ENCODE measurements around the gene ZNF613. TPM values are rescaled to one million over a fixed set of nuclear protein-coding genes. Genes with fewer than 3 reads are reported as not detected.

The ZNF613 gene
- total and polyA plus RNA-seq, 2 donors (not counting 3 experiments of a cell fraction or from before 2014, with no cell fraction given) = 1.7 to 6.5 TPM

DNA sequence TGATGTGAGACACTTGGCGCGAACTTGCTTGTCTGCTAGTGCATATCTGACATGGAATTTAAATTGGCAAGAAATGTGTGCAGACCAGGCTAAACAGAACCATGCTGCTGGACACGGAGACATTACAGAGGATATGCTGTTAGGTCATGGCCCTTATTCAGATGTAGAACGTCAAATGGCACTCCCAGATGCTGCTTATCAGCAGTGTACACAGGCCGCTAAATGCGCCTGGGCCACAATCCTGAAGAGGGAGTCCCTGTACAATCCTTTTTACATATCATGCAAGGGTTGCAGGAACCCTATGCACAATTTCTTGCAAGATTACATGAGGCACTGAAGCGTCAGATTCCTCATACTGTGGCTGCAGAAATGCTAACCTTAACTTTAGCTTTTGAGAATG lies 50.1 kb downstream of the ZNF613 start:
- BruUV-seq (replicated peaks) = no TSS peak
- Histone ChIP-seq H4K20me1 (replicated peaks; ENCODE audit: control insufficient read depth, extremely low read depth, insufficient read depth, low read length) (no peaks in the 10 kb centered on the region), H3K9ac (replicated peaks; ENCODE audit: extremely low read depth, insufficient read depth, low read length) (no peak overlapping the region), H3K36me3 (ENCODE audit: control insufficient read depth in 2 of 2, extremely low read depth in 1 of 2, insufficient read depth in 2 of 2, low read length in 2 of 2) (peaks cover 1 to 5% of the 10 kb centered on the region in 2 experiments), H3K9me1 (replicated peaks; ENCODE audit: control insufficient read depth, extremely low read depth, insufficient read depth, low read length) (no peaks in the 10 kb centered on the region), H3K4me2 (ENCODE audit: insufficient read depth, low read length) (no peak overlapping the region), H2AFZ (ENCODE audit: low read depth, low read length) (no peak overlapping the region), H3K79me2 (ENCODE audit: control insufficient read depth, insufficient read depth, low read length) (no peaks in the 10 kb centered on the region), H3K27me3 (ENCODE audit: control insufficient read depth in 2 of 2, insufficient read depth in 2 of 2, low read length in 2 of 2) (no peaks in the 10 kb centered on the region), H3K4me1 (ENCODE audit: control insufficient read depth, extremely low read depth, insufficient read depth, low read length) (no peaks in the 10 kb centered on the region), H3K27ac (ENCODE audit: insufficient read depth, low read depth, low read length) (no peak overlapping the region), H3K9me3 (replicated peaks; ENCODE audit: control insufficient read depth, insufficient read depth, low read length) (peaks cover 3% of the 10 kb centered on the region), H3K4me3 (replicated peaks in 1 of 3; ENCODE audit: insufficient read depth in 1 of 3, low read depth in 1 of 3, low read length in 3 of 3) (no peak overlapping the region)
- intact Hi-C loops (cut with micrococcal nuclease) = no loop called here
- POLR2A ChIA-PET = no interaction called here
- dilution Hi-C loops (cut with MboI; ENCODE audit: extremely low pct_ligation_motif_present, low sequenced_read_pairs) = no loop called here
- FAIRE-seq (no peak), DNase-seq (ENCODE audit: low read depth, low spot score) (no peak)
- no peak for TF ChIP-seq POLR2A (IDR thresholded peaks at IDR 0.05; ENCODE audit: low read depth, low read length)
- no peak for TF ChIP-seq EZH2 (IDR thresholded peaks at IDR 0.05; ENCODE audit: borderline replicate concordance, low read depth, low read length, severe bottlenecking)
- TF ChIP-seq MYC (IDR thresholded peaks at IDR 0.05; ENCODE audit: low read depth, low read length) = no peak
- TF ChIP-seq JUN (IDR thresholded peaks at IDR 0.05; ENCODE audit: borderline replicate concordance, insufficient read depth, insufficient read length, low read depth) = no peak
- no peak for TF ChIP-seq POLR2AphosphoS5 (IDR thresholded peaks at IDR 0.05; ENCODE audit: insufficient read depth, low read depth, low read length)
- no peak for TF ChIP-seq FOS (IDR thresholded peaks at IDR 0.05; ENCODE audit: borderline replicate concordance, insufficient read depth, low read length)
- TF ChIP-seq MAX (IDR thresholded peaks at IDR 0.05; ENCODE audit: insufficient read depth, insufficient read length) = no peak
- CTCF ChIA-PET = no interaction called here

DNA sequence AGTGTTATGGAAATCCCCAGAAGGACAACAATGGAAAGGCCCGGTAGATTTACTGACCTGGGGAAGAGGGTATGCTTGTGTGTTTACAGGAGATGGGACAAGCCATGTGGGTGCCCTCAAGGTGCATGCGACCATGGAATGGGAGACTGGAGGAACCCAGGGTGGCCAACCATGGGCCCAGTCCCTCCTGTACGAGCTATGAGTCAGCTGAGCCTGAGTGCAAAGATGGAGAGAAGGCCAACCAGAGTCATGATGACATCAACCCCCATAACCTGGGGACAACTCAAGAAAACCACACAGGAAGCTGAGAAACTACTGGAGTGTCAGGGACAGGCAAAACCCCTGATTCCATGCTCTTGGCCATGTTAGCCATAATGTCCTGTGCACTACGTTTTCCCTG lies 51.6 kb downstream of the ZNF613 start:
- Histone ChIP-seq H3K9me3 (replicated peaks; ENCODE audit: control insufficient read depth, insufficient read depth, low read length) (peaks cover 2% of the 10 kb centered on the region), H3K9ac (replicated peaks; ENCODE audit: extremely low read depth, insufficient read depth, low read length) (no peak overlapping the region), H3K79me2 (ENCODE audit: control insufficient read depth, insufficient read depth, low read length) (no peaks in the 10 kb centered on the region), H3K36me3 (ENCODE audit: control insufficient read depth in 2 of 2, extremely low read depth in 1 of 2, insufficient read depth in 2 of 2, low read length in 2 of 2) (peaks cover under 1 to 1% of the 10 kb centered on the region in 2 experiments), H3K4me1 (ENCODE audit: control insufficient read depth, extremely low read depth, insufficient read depth, low read length) (no peaks in the 10 kb centered on the region), H3K9me1 (replicated peaks; ENCODE audit: control insufficient read depth, extremely low read depth, insufficient read depth, low read length) (no peaks in the 10 kb centered on the region), H3K27ac (ENCODE audit: insufficient read depth, low read depth, low read length) (no peak overlapping the region), H4K20me1 (replicated peaks; ENCODE audit: control insufficient read depth, extremely low read depth, insufficient read depth, low read length) (no peaks in the 10 kb centered on the region), H3K4me3 (replicated peaks in 1 of 3; ENCODE audit: insufficient read depth in 1 of 3, low read depth in 1 of 3, low read length in 3 of 3) (no peak overlapping the region), H2AFZ (ENCODE audit: low read depth, low read length) (no peak overlapping the region), H3K4me2 (ENCODE audit: insufficient read depth, low read length) (no peak overlapping the region), H3K27me3 (ENCODE audit: control insufficient read depth in 2 of 2, insufficient read depth in 2 of 2, low read length in 2 of 2) (no peaks in the 10 kb centered on the region)
- DNase-seq (ENCODE audit: low read depth, low spot score) = no peak
- BruUV-seq (replicated peaks) = no TSS peak
- no peak for FAIRE-seq
- intact Hi-C loops (cut with micrococcal nuclease) (no loop called here), dilution Hi-C loops (cut with MboI; ENCODE audit: extremely low pct_ligation_motif_present, low sequenced_read_pairs) (no loop called here)
- CTCF ChIA-PET = no interaction called here
- POLR2A ChIA-PET = no interaction called here
- TF ChIP-seq EZH2 (IDR thresholded peaks at IDR 0.05; ENCODE audit: borderline replicate concordance, low read depth, low read length, severe bottlenecking) = no peak
- no peak for TF ChIP-seq MAX (IDR thresholded peaks at IDR 0.05; ENCODE audit: insufficient read depth, insufficient read length)
- no peak for TF ChIP-seq POLR2AphosphoS5 (IDR thresholded peaks at IDR 0.05; ENCODE audit: insufficient read depth, low read depth, low read length)
- TF ChIP-seq JUN (IDR thresholded peaks at IDR 0.05; ENCODE audit: borderline replicate concordance, insufficient read depth, insufficient read length, low read depth) = no peak
- no peak for TF ChIP-seq FOS (IDR thresholded peaks at IDR 0.05; ENCODE audit: borderline replicate concordance, insufficient read depth, low read length)
- TF ChIP-seq POLR2A (IDR thresholded peaks at IDR 0.05; ENCODE audit: low read depth, low read length) = no peak
- no peak for TF ChIP-seq MYC (IDR thresholded peaks at IDR 0.05; ENCODE audit: low read depth, low read length)
- no peak for TF ChIP-seq GATA2 (IDR thresholded peaks at IDR 0.05; ENCODE audit: insufficient read depth, insufficient read length, low read depth, low read length)
- TF ChIP-seq, protein P1, sequence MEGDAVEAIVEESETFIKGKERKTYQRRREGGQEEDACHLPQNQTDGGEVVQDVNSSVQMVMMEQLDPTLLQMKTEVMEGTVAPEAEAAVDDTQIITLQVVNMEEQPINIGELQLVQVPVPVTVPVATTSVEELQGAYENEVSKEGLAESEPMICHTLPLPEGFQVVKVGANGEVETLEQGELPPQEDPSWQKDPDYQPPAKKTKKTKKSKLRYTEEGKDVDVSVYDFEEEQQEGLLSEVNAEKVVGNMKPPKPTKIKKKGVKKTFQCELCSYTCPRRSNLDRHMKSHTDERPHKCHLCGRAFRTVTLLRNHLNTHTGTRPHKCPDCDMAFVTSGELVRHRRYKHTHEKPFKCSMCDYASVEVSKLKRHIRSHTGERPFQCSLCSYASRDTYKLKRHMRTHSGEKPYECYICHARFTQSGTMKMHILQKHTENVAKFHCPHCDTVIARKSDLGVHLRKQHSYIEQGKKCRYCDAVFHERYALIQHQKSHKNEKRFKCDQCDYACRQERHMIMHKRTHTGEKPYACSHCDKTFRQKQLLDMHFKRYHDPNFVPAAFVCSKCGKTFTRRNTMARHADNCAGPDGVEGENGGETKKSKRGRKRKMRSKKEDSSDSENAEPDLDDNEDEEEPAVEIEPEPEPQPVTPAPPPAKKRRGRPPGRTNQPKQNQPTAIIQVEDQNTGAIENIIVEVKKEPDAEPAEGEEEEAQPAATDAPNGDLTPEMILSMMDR (IDR thresholded peaks at IDR 0.05; ENCODE audit: extremely low read depth in 1 of 2, insufficient read depth in 1 of 2, low read depth in 1 of 2, low read length in 2 of 2) = no peak

Data from endothelial cell of umbilical vein (primary cell).